Endodermal cell (in vitro differentiated cells): ENCODE results near the gene RNF40. TPM values are rescaled to one million over a fixed set of nuclear protein-coding genes. Genes with fewer than 3 reads are reported as not detected.

Experiments used
- DNase-seq: peaks from one replicate; pipeline ENCODE4 v3.0.0-alpha.2; 2017
- H3K27ac ChIP-seq: 2 replicates; pipeline ENCODE4 v1.5.1; 2013; ENCODE audit warnings: mild to moderate bottlenecking, low read depth, low read length, moderate library complexity
- H3K27me3 ChIP-seq: 2 replicates; pipeline ENCODE4 v1.6.1; 2013; ENCODE audit warnings: mild to moderate bottlenecking, low read length, moderate library complexity; ENCODE audit not compliant: insufficient read depth, control insufficient read depth, poor library complexity, severe bottlenecking
- H3K36me3 ChIP-seq: 2 replicates; pipeline ENCODE4 v1.7.0; 2013; ENCODE audit warnings: mild to moderate bottlenecking, low read length, moderate library complexity; ENCODE audit not compliant: control insufficient read depth, insufficient read depth
- H3K4me1 ChIP-seq: one replicate; pipeline ENCODE4 v1.7.0; 2013; ENCODE audit warnings: low read length; ENCODE audit not compliant: control insufficient read depth, insufficient read depth
- H3K4me3 ChIP-seq: 2 replicates; pipeline ENCODE4 v1.5.1; 2013; ENCODE audit warnings: mild to moderate bottlenecking, low read length, moderate library complexity
- H3K9ac ChIP-seq: 2 replicates; pipeline ENCODE4 v1.6.1; 2013; ENCODE audit warnings: mild to moderate bottlenecking, low read length, moderate library complexity; ENCODE audit not compliant: poor library complexity, severe bottlenecking; ENCODE audit errors: extremely low read depth
- H3K9me3 ChIP-seq: 2 replicates; pipeline ENCODE4 v1.6.1; 2013; ENCODE audit warnings: mild to moderate bottlenecking, low read length, moderate library complexity; ENCODE audit not compliant: control insufficient read depth
- H3K27ac Mint-ChIP-seq: 2 replicates; pipeline ENCODE4 v1.8.0; 2020; ENCODE audit warnings: mixed read lengths
- H3K27me3 Mint-ChIP-seq: 2 replicates; pipeline ENCODE4 v1.8.0; 2021; ENCODE audit warnings: mild to moderate bottlenecking, mixed read lengths; ENCODE audit not compliant: insufficient read depth
- H3K36me3 Mint-ChIP-seq: 2 replicates; pipeline ENCODE4 v1.8.0; 2020; ENCODE audit warnings: low read depth, mixed read lengths
- H3K4me1 Mint-ChIP-seq: 2 replicates; pipeline ENCODE4 v1.8.0; 2020; ENCODE audit warnings: mixed read lengths
- H3K4me3 Mint-ChIP-seq: 2 replicates; pipeline ENCODE4 v1.8.0; 2020; ENCODE audit warnings: mild to moderate bottlenecking, moderate library complexity, mixed read lengths
- H3K9me3 Mint-ChIP-seq: 2 replicates; pipeline ENCODE4 v1.8.0; 2020; ENCODE audit warnings: mild to moderate bottlenecking, mixed read lengths
- WGBS, 2 experiments: methylation state at CpG; one replicate each; pipeline versions ENCODE4 v1.1.5 to v1.1.7; 2013; ENCODE audit warnings: missing lambda C conversion rate in 2 of 2, mixed read lengths in 1 of 2; ENCODE audit not compliant: insufficient coverage in 1 of 2, insufficient read length in 1 of 2; 5-methylcytosine and 5-hydroxymethylcytosine counted together
- total RNA-seq, 2 donors: library from RNA; stranded (reverse); fragmentation: NEBNext Ultra II Directional in 1 of 2; extraction: Animal tissue kit (Norgen Biotek cat#: 25700) in 1 of 2; gene quantifications; 2 replicates in 1 of 2; 3 replicates in 1 of 2; pipeline ENCODE4 v1.2.1, GENCODE V29; 2021
- TF ChIP-seq, protein P1 (sequence below): fragments of 200-600 bp; sonication (generic); conservative IDR thresholded peaks from 2 replicates; pipeline ENCODE4 v1.5.0; 2021; ENCODE audit warnings: antibody characterized with exemption, mild to moderate bottlenecking

RNF40 gene
- total RNA-seq, 2 donors from 2014 or later = 88.4 to 95.8 TPM

GRCh38 chr16:30737794-30738648 is 24.1 kb upstream of the RNF40 start:
- Histone ChIP-seq H3K27me3 (no peaks in the 10 kb centered on the region), H3K27ac (no peak overlapping the region), H3K9me3 (no peaks in the 10 kb centered on the region), H3K9ac (no peak overlapping the region), H3K36me3 (peaks cover 73% of the 10 kb centered on the region), H3K4me1 (no peaks in the 10 kb centered on the region), H3K4me3 (no peak overlapping the region)
- TF ChIP-seq, protein P1, sequence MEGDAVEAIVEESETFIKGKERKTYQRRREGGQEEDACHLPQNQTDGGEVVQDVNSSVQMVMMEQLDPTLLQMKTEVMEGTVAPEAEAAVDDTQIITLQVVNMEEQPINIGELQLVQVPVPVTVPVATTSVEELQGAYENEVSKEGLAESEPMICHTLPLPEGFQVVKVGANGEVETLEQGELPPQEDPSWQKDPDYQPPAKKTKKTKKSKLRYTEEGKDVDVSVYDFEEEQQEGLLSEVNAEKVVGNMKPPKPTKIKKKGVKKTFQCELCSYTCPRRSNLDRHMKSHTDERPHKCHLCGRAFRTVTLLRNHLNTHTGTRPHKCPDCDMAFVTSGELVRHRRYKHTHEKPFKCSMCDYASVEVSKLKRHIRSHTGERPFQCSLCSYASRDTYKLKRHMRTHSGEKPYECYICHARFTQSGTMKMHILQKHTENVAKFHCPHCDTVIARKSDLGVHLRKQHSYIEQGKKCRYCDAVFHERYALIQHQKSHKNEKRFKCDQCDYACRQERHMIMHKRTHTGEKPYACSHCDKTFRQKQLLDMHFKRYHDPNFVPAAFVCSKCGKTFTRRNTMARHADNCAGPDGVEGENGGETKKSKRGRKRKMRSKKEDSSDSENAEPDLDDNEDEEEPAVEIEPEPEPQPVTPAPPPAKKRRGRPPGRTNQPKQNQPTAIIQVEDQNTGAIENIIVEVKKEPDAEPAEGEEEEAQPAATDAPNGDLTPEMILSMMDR = no peak
- H3K9me3 Mint-ChIP-seq = no peaks in the 10 kb centered on the region
- no peaks in the 10 kb centered on the region for H3K27me3 Mint-ChIP-seq
- H3K36me3 Mint-ChIP-seq = peaks cover 66% of the 10 kb centered on the region
- 95 to 97% methylated on average over 12 to 25 of the region's 25 CpGs for WGBS, 2 experiments
- DNase-seq = no peak
- H3K4me3 Mint-ChIP-seq = no peak overlapping the region
- H3K4me1 Mint-ChIP-seq = peaks cover 9% of the 10 kb centered on the region
- no peak overlapping the region for H3K27ac Mint-ChIP-seq

DNA sequence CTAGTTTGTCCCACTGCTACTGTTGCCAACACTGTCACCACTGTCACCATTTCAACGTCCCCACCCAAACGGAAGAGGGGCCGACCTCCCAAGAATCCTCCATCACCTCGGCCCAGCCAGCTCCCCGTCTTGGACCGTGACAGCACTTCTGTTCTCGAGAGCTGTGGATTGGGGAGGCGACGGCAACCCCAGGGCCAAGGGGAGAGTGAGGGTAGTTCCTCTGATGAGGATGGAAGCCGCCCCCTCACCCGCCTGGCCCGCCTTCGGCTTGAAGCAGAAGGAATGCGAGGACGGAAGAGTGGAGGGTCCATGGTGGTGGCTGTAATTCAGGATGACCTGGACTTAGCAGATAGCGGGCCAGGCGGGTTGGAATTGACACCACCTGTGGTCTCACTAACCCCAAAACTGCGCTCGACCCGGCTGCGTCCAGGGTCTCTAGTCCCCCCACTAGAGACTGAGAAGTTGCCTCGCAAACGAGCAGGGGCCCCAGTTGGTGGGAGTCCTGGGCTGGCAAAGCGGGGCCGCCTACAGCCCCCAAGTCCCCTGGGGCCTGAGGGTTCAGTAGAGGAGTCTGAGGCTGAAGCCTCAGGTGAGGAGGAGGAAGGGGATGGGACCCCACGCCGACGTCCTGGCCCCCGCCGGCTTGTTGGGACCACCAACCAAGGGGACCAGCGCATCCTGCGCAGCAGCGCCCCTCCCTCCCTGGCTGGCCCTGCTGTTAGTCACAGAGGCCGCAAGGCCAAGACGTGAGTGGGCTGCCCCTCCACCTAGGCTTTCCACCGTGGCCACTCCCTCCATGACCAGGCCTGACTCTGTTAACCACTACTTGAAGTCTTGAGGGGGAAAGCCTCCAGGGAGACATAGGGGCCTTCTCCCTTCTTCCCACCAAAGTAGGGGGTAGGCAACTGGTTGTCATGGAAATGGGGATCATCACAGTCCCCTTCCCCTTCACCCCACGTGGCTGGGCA is 22.9 kb upstream of the RNF40 start:
- Mint-ChIP-seq H3K36me3 (peaks cover 64% of the 10 kb centered on the region), H3K4me1 (peaks cover 9% of the 10 kb centered on the region), H3K27ac (no peak overlapping the region), H3K9me3 (no peaks in the 10 kb centered on the region), H3K4me3 (no peak overlapping the region), H3K27me3 (no peaks in the 10 kb centered on the region)
- H3K27me3 ChIP-seq = no peaks in the 10 kb centered on the region
- no peak overlapping the region for H3K4me3 ChIP-seq
- no peak overlapping the region for H3K9ac ChIP-seq
- H3K9me3 ChIP-seq = no peaks in the 10 kb centered on the region
- 94 to 98% methylated on average over 15 to 36 of the region's 37 CpGs for WGBS, 2 experiments
- no peaks in the 10 kb centered on the region for H3K4me1 ChIP-seq
- H3K27ac ChIP-seq = no peak overlapping the region
- no peak for DNase-seq
- TF ChIP-seq, protein P1 = no peak
- H3K36me3 ChIP-seq = peaks cover 68% of the 10 kb centered on the region

GRCh38 chr16:30740364-30741251 is 21.5 kb upstream of the RNF40 start:
- H3K27me3 ChIP-seq = no peaks in the 10 kb centered on the region
- H3K27me3 Mint-ChIP-seq = no peaks in the 10 kb centered on the region
- no peak overlapping the region for H3K27ac ChIP-seq
- H3K4me3 Mint-ChIP-seq = no peak overlapping the region
- H3K36me3 Mint-ChIP-seq = peaks cover 63% of the 10 kb centered on the region
- no peak overlapping the region for H3K9ac ChIP-seq
- no peaks in the 10 kb centered on the region for H3K9me3 Mint-ChIP-seq
- peaks cover 74% of the 10 kb centered on the region for H3K36me3 ChIP-seq
- peaks cover 9% of the 10 kb centered on the region for H3K4me1 Mint-ChIP-seq
- DNase-seq = peak; percentile 91
- H3K9me3 ChIP-seq = no peaks in the 10 kb centered on the region
- peak overlapping the region; percentile 73 for H3K27ac Mint-ChIP-seq
- 83 to 86% methylated on average over 5 to 8 of the region's 8 CpGs for WGBS, 2 experiments
- H3K4me3 ChIP-seq = no peak overlapping the region
- no peaks in the 10 kb centered on the region for H3K4me1 ChIP-seq
- TF ChIP-seq, protein P1 = no peak
